Sigmoid colon (tissue), 7 donors: Measurements from ENCODE around the gene CTNNA2. TPM values are rescaled to one million over a fixed set of nuclear protein-coding genes. Genes with fewer than 3 reads are reported as not detected.

ENCODE experiments used
- DNase-seq: peaks from one replicate; pipeline ENCODE4 v3.0.0-alpha.2; 2019
- H3K27ac ChIP-seq, 4 donors: fragments of 200-600 bp; sonication (generic); one replicate each; pipeline ENCODE4 v1.5.1; 2016 to 2019; ENCODE audit warnings: mild to moderate bottlenecking in 1 of 4
- H3K27me3 ChIP-seq, 3 donors: fragments of 200-600 bp; sonication (generic); one replicate each; pipeline ENCODE4 v1.5.1; 2019; ENCODE audit warnings: mild to moderate bottlenecking in 1 of 3
- H3K36me3 ChIP-seq, 4 donors: fragments of 200-600 bp; sonication (generic); one replicate each; pipeline ENCODE4 v1.5.1; 2016 to 2019
- H3K4me1 ChIP-seq, 4 donors: fragments of 200-600 bp; sonication (generic); one replicate each; pipeline ENCODE4 v1.5.1; 2017 to 2019
- H3K4me3 ChIP-seq, 4 donors: fragments of 200-600 bp; sonication (generic); one replicate each; pipeline ENCODE4 v1.5.1; 2017 to 2019; ENCODE audit warnings: mild to moderate bottlenecking in 2 of 4, moderate library complexity in 1 of 4
- H3K9me3 ChIP-seq, 4 donors: fragments of 200-600 bp in 3 of 4; sonication (generic) in 3 of 4; one replicate each; pipeline versions ENCODE4 v1.5.1 to v1.6.1; 2013 to 2019
- EP300 ChIP-seq, 4 donors: sonication (generic); formaldehyde crosslinking; IDR thresholded peaks; one replicate each; pipeline ENCODE4 v1.6.1; 2017; ENCODE audit warnings: antibody characterized with exemption in 4 of 4
- POLR2A ChIP-seq, 2 donors: fragments of 450-650 bp; IDR thresholded peaks; one replicate each; pipeline ENCODE4 v1.6.1; 2016; ENCODE audit warnings: antibody characterized with exemption in 2 of 2, mild to moderate bottlenecking in 2 of 2, moderate library complexity in 2 of 2
- POLR2AphosphoS5 ChIP-seq, 4 donors: sonication (generic); formaldehyde crosslinking; IDR thresholded peaks; one replicate each; pipeline ENCODE4 v1.6.1; 2017; ENCODE audit warnings: antibody characterized with exemption in 4 of 4
- WGBS, 2 donors: extraction: QIAGEN DNeasy Blood & Tissue Kit; methylation state at CpG; one replicate each; pipeline ENCODE4 v1.1.7; 2013; 5-methylcytosine and 5-hydroxymethylcytosine counted together
- intact Hi-C: fragments of 100-400 bp; cut with DNase I; formaldehyde crosslinking; loops from one replicate; pipeline ENCODE4 v1.15.1; 2023
- polyA plus RNA-seq, 3 donors: library from polyadenylated mRNA; stranded (reverse); fragments of 200-250 nt; gene quantifications; one replicate each; pipeline ENCODE4 v1.2.3, GENCODE V29; 2013
- total RNA-seq, 4 donors: library from RNA; depleted of rRNA; stranded (reverse); fragments of >200 nt; gene quantifications; one replicate each; pipeline ENCODE4 v1.1.0, GENCODE V29; 2016
- TF ChIP-seq, protein P1 (sequence below), 4 experiments: fragments of 450-650 bp in 3 of 4; fragments of 200-600 bp in 1 of 4; IDR thresholded peaks; one replicate each; pipeline ENCODE4 v1.5.1; 2016 to 2019; ENCODE audit warnings: antibody characterized with exemption in 4 of 4, mild to moderate bottlenecking in 3 of 4, moderate library complexity in 2 of 4
- donor health status: healthy with polysubstance abuse.
- donor health status: Bipolar disorder and iron deficiency.
- donor health status: healthy.

The CTNNA2 gene
- total and polyA plus RNA-seq, 7 donors, result 1.4 to 8.6 (median 3.8) TPM; not detected in 2

DNA sequence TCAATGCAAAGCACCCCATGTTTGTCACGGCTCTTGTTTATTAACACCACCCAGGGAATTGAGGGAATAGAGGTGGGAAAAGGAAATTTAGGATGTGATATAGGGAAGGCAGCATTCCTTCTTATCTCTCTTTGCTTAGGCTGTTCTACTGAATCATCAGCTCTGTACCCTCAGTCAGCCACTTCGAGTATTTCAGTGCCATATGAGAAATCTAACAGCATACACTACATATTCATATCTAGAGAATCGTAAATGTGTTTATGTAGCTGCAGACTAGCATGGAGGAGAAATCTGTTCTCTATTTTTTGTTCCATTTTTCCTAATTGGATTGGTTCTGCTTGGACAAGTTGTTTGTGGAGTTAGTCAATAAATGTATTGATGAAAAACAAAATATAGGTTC lies 187.8 kb downstream of the CTNNA2 start:
- Histone ChIP-seq H3K9me3 (no peaks in the 10 kb centered on the region), H3K27ac (no peak overlapping the region), H3K36me3 (no peaks in the 10 kb centered on the region), H3K4me1 (no peaks in the 10 kb centered on the region), H3K27me3 (no peaks in the 10 kb centered on the region), H3K4me3 (no peak overlapping the region)
- WGBS, 2 donors, result 67 to 87% methylated on average over 3 of the region's 3 CpGs
- no peak for TF ChIP-seq POLR2AphosphoS5 (IDR thresholded peaks at IDR 0.05)
- no peak for TF ChIP-seq POLR2A (IDR thresholded peaks at IDR 0.05)
- TF ChIP-seq, protein P1, sequence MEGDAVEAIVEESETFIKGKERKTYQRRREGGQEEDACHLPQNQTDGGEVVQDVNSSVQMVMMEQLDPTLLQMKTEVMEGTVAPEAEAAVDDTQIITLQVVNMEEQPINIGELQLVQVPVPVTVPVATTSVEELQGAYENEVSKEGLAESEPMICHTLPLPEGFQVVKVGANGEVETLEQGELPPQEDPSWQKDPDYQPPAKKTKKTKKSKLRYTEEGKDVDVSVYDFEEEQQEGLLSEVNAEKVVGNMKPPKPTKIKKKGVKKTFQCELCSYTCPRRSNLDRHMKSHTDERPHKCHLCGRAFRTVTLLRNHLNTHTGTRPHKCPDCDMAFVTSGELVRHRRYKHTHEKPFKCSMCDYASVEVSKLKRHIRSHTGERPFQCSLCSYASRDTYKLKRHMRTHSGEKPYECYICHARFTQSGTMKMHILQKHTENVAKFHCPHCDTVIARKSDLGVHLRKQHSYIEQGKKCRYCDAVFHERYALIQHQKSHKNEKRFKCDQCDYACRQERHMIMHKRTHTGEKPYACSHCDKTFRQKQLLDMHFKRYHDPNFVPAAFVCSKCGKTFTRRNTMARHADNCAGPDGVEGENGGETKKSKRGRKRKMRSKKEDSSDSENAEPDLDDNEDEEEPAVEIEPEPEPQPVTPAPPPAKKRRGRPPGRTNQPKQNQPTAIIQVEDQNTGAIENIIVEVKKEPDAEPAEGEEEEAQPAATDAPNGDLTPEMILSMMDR (IDR thresholded peaks at IDR 0.05), result no peak
- TF ChIP-seq EP300 (IDR thresholded peaks at IDR 0.05), result no peak
- intact Hi-C loops, result no loop called here
- no peak for DNase-seq

DNA sequence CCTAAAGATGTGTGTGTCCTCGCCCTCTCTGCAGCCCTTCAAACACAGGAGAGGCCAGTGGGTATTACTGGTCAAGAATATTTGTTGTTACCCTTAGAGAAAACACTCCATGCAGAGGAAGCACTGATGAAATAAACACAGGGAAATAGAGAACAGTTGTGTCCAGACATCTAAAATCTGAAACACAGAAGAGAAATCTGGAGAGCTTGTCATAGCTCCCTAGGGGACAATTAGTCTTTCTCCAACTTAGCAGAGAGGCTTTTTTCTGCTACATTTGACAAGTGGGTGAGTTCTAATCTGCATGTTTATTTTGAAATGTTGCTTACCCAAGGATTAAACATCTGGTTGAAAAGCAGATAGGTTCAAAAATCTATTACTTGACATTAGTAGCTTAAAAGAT lies 190.1 kb downstream of the CTNNA2 start:
- no peak for DNase-seq
- TF ChIP-seq EP300 (IDR thresholded peaks at IDR 0.05), result no peak
- TF ChIP-seq POLR2A (IDR thresholded peaks at IDR 0.05), result no peak
- TF ChIP-seq, protein P1 (IDR thresholded peaks at IDR 0.05), result no peak
- no peak for TF ChIP-seq POLR2AphosphoS5 (IDR thresholded peaks at IDR 0.05)
- Histone ChIP-seq H3K4me1 (no peaks in the 10 kb centered on the region), H3K27me3 (no peaks in the 10 kb centered on the region), H3K9me3 (no peaks in the 10 kb centered on the region), H3K4me3 (no peak overlapping the region), H3K36me3 (no peaks in the 10 kb centered on the region), H3K27ac (no peak overlapping the region)
- WGBS, 2 donors, result 63 to 73% methylated on average over 1 of the region's 1 CpG
- intact Hi-C loops, result no loop called here

DNA sequence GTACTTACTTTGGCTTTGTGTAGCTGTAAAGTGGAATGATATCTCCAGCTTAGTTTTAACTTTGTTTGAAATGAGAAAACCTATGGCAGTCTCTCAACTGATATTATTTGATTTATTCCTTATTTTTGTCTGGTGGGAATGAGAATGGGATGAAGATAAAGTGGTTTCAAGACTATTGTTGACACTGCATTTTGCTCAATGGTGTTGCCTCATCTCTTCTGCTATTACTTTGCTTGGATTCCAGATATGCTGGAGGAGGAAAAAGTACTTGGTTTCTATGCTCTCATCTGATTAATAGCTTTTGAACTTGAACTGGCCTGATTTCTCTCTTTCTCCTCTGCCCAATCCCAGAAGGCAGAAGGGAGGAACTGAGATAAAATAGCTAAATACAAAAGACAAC lies 198.2 kb downstream of the CTNNA2 start:
- Histone ChIP-seq H3K4me1 (no peaks in the 10 kb centered on the region), H3K36me3 (no peaks in the 10 kb centered on the region), H3K9me3 (no peaks in the 10 kb centered on the region), H3K27me3 (no peaks in the 10 kb centered on the region), H3K27ac (no peak overlapping the region), H3K4me3 (no peak overlapping the region)
- no peak for TF ChIP-seq POLR2AphosphoS5 (IDR thresholded peaks at IDR 0.05)
- TF ChIP-seq POLR2A (IDR thresholded peaks at IDR 0.05), result no peak
- TF ChIP-seq EP300 (IDR thresholded peaks at IDR 0.05), result no peak
- TF ChIP-seq, protein P1 (IDR thresholded peaks at IDR 0.05), result no peak
- DNase-seq, result no peak
- intact Hi-C loops, result no loop called here

DNA sequence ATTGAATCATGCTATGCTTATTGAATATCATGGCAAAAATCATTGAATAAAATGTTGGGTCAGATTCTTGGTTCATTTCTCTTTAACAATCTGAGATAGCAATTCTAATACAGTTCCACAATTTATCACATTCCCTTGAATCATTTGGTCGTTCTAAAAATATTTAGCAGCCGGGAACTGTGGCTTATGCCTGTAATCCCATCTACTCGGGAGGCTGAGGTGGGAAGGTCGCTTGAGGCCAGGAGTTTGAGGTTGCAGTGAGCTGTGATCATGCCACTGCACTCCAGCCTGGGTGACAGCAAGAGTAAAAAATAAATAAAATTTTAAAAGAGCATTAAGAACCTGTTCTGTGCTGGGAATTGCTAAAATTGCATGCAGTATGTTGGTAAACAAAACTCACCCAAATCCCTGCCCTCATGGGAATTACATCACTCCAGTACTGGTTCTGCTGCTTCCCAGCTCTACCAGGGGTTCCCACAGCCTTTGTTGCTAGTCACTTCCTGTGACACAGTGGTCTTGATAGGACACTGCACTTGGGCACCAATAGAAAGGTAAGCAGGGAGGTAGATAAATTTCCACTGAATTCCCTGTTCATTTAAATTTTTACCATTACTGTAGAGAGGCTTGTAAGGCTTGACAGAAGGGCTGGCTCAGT lies 200.4 kb downstream of the CTNNA2 start:
- WGBS, 2 donors, result 84 to 87% methylated on average over 4 of the region's 4 CpGs
- DNase-seq, result no peak
- Histone ChIP-seq H3K27ac (no peak overlapping the region), H3K9me3 (no peaks in the 10 kb centered on the region), H3K4me3 (no peak overlapping the region), H3K36me3 (no peaks in the 10 kb centered on the region), H3K27me3 (no peaks in the 10 kb centered on the region), H3K4me1 (no peaks in the 10 kb centered on the region)
- intact Hi-C loops, result no loop called here
- TF ChIP-seq EP300 (IDR thresholded peaks at IDR 0.05) (no peak), POLR2AphosphoS5 (IDR thresholded peaks at IDR 0.05) (no peak), POLR2A (IDR thresholded peaks at IDR 0.05) (no peak)
- TF ChIP-seq, protein P1 (IDR thresholded peaks at IDR 0.05), result no peak

- Histone ChIP-seq H3K36me3 (no peaks in the 10 kb centered on the region), H3K27ac (no peak overlapping the region), H3K27me3 (no peaks in the 10 kb centered on the region), H3K4me1 (no peaks in the 10 kb centered on the region), H3K9me3 (no peaks in the 10 kb centered on the region), H3K4me3 (no peak overlapping the region)
- no peak for DNase-seq
- no peak for TF ChIP-seq EP300 (IDR thresholded peaks at IDR 0.05)
- no peak for TF ChIP-seq POLR2A (IDR thresholded peaks at IDR 0.05)
- TF ChIP-seq POLR2AphosphoS5 (IDR thresholded peaks at IDR 0.05), result no peak
- TF ChIP-seq, protein P1 (IDR thresholded peaks at IDR 0.05), result no peak
- WGBS, 2 donors, result 88 to 95% methylated on average over 1 of the region's 1 CpG
- intact Hi-C loops, result no loop called here
Observed at GRCh38 chr2:79714283-79714682, 201.4 kb downstream of the CTNNA2 start.
